Epithelial cell of prostate (primary cell): ENCODE data around the gene ADGRF1.
"Not testable (repeated sequence)": the region's sequence is repeated elsewhere in the genome, so short reads cannot be mapped to it uniquely, and the experiment has no call there.

ENCODE experiments used
- DNase-seq: peaks from one replicate; pipeline ENCODE4 v3.0.0-alpha.2; 2011; ENCODE audit warnings: low read depth, low spot score
- H3K27ac ChIP-seq: fragments of 450-650 bp; 2 replicates; pipeline ENCODE4 v1.5.1; 2017; ENCODE audit warnings: mild to moderate bottlenecking

The ADGRF1 gene

GRCh38 chr6:47027315-47027714 lies 14.8 kb downstream of the ADGRF1 start:
- DNase-seq, result no peak
- no peak overlapping the region for H3K27ac ChIP-seq

DNA sequence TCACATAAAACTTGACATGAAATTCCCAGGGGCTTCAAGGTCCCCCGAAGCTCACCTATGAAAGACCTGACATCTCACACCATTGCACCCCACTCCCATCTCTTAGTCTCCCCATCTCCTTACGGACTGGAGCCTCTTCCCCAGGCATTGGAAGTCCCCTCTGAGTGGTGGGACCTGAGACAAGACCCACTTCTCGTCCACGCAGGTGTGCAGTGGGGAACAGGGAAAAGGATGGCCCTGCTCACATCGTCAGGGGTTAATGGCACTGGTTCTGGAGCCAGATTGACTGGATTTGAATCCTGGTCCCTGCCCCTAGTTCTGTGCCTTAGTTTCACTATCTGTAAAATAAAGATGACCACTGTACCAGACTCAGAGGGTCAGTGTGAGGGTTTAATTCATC lies 15.5 kb downstream of the ADGRF1 start:
- H3K27ac ChIP-seq, result no peak overlapping the region
- DNase-seq, result no peak

DNA sequence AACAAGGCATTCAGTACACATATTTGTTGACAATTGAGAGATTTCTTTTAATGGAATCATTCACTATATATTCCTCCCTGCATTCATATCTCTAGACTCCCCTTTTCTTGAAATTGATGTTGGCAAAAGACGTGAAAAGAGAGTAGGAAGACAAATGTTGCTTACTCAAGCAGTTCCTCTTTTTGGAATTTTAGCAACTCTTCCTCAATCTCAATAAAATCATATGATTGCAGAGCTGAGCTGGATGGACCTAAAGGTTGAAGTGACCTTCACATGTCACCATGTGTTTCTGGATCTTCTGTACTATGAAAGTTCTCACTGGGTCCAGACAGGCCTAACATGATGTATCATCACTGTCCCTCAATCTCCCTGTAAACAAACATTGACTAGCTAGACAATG lies 18.6 kb downstream of the ADGRF1 start:
- H3K27ac ChIP-seq, result no peak overlapping the region
- DNase-seq, result no peak

- no peak for DNase-seq
- H3K27ac ChIP-seq, result no peak overlapping the region
Measured at GRCh38 chr6:47022191-47022590, 19.9 kb downstream of the ADGRF1 start.

DNA sequence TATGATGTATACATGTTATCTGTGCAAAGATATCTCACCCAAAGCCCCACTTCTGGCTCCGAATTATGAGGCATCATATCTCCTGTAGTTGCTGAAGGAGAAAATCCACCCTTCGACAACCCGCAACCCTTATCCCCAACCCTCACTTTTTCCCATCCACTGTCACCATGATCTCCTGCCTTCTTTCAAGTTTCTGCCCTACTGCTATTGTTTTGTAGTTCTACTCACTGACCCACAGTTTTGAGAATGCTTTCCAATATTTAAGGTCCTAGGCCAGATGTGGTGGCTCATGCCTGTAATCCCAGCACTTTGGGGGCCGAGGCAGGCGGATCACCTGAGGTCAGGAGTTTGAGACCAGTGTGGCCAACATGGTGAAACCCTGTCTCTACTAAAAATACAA lies 22.2 kb downstream of the ADGRF1 start:
- DNase-seq, result no peak
- no peak overlapping the region for H3K27ac ChIP-seq

DNA sequence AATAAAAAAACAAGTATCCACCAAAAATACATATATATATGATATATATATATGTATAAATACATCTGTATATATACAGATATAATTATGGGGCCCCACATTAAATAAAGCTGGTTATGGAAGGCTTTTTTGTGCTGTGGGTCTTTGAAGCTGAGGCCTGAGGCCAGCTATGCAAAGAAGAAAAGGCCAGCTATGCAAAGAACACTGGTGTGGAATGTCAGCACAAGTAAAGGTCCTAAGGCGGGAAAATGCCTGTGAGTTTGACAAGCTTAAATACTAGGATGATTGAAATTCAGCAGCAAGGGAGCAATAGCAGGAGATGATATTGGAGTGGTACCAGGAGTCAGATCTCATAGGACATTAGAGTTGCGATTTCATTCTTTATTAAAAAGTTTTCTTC lies 25.2 kb downstream of the ADGRF1 start:
- no peak for DNase-seq
- H3K27ac ChIP-seq, result no peak overlapping the region

- H3K27ac ChIP-seq, result no peak overlapping the region
- no peak for DNase-seq
Measured at GRCh38 chr6:47016261-47016660, 25.9 kb downstream of the ADGRF1 start.

DNA sequence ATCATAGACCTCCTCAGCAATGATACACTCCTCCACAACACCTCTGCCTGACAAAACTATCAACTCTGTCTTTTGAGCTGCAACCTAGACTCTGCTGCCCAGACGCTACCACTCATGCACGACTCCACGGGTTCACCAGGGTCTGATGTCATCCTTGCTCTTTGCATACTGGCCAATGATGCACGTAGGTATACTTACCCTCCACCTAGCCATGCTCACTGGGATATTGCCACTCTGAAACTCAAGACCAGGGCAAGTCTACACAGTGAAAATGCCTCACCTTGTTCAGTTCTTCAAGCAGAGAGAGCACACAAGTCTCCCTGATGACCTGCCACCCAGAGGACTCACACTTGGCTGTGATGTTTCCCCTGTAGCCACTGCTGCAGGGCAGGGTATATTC lies 27.7 kb downstream of the ADGRF1 start:
- no peak for DNase-seq
- no peak overlapping the region for H3K27ac ChIP-seq

DNA sequence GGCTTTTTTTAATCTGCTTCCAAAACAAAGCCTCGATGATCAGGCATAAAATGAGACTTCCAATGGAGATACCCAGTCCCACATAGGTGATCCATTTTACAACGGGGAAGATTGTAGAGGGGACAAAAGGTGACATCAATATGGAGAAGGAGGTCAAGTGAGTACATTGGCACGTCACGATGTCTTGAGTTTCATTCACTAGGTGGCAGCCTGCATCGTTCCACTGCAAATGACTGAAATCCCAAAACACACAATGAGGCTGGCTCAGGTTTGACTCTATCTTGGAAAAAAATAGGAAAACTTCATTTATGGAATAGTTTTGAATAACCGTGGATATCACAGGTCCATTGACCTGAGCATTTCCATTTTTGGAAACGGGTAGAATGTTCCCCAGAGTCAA lies 32.5 kb downstream of the ADGRF1 start:
- DNase-seq, result no peak
- H3K27ac ChIP-seq, result no peak overlapping the region

- no peak overlapping the region for H3K27ac ChIP-seq
- no peak for DNase-seq
Measured at GRCh38 chr6:47008397-47008763, 33.8 kb downstream of the ADGRF1 start.

DNA sequence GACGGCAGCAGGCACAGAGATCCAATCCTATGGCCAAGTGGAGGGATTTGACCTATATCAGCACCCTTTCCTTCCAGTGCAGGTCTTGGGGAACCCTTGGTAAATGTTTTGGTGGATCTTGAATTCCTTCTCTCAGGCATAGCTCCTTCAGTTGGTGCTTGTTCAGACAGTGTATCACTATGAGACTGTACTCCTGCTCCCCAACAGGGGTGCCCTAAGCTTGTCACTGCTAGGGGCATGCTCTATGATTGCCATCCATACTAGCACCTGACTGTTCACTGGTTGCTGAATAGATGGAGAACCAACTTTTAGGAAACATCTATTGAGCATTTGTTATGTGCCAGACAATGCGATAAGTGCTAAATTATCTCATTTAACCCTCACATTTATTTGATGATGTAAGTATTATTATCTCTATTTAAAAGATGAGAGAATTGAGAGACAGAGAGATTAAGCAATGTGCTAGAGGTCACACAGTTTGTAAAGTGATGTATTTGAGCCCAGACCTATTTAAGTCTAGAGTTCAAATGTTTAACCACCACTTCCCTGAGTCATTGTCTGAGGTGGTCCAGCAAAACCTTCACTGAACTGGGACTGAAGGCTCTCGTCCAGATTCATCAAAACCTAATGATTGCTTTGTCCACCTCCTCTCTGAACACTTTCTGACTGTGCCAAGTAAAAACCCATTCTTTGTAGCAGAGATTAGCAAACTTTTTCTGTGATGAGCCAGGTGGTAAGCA lies 34.3 kb downstream of the ADGRF1 start:
- no peak for DNase-seq
- no peak overlapping the region for H3K27ac ChIP-seq

GRCh38 chr6:47005486-47005885 lies 36.6 kb downstream of the ADGRF1 start:
- H3K27ac ChIP-seq, result no peak overlapping the region
- no peak for DNase-seq

DNA sequence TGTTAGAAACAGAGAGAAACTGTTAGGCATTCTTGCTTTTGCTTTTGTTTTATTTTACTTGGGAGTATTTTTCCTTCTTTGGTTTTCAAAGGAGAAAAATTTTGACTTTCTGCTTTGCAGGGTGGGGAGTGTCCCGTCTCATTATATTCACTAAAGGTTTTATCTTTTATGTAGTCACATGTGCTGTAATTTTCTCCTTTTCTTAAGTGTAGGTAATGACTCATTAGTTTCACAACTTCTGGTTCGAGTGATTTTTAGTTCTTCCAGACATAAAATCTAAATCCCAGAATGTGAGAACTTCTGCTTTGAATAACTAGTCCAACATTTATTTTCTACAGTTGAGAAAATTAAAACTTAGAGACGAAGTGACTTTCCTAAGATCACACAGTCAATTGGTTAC lies 37.7 kb downstream of the ADGRF1 start:
- no peak overlapping the region for H3K27ac ChIP-seq
- DNase-seq, result no peak

- DNase-seq, result no peak
- no peak overlapping the region for H3K27ac ChIP-seq
Measured at GRCh38 chr6:47000842-47001241, 41.3 kb downstream of the ADGRF1 start.

DNA sequence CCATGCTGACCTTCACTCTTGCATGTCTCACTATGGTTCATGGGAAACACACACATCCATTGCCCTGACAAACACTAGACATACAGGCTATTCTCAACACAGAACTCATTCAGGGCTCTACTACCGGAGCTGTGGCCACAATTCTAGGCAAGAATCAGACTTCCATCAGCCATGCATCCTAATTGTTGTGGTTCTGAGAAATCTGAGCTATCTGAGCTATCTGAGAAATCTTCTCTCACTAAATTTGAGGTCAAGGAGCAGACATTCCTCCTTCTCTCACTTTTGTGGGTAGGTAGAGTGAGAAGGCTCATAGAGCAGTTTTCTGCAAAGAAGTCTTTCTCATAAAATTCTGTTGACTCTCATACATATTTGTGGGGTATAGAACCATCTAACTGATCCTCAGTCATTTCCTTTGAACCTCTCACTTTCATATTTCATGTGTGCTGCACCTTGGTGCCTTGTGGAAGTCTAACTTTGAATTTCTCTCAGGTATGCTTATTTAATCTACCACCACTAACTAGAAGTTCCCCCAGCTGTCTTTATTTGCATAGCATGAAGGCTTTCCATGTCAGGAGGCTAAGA lies 43.6 kb downstream of the ADGRF1 start:
- DNase-seq, result no peak
- H3K27ac ChIP-seq, result no peak overlapping the region

DNA sequence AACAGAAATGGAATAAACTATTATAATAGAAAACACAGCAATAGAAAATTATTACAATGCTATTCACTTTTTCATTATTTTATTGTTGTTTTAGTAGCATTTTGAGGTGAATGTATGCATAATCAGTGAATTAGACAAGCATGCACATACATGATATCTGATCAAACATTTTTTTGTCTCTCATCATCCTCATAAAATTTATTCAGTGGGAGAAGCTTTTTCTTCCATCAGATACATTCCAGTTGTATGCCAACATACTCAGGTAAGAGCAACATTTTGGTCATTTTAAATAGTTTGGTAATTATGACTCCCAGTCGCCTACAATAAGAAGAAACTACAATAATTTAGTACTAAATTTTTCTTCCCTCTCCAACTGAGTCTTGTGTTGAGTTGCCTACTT lies 44.5 kb downstream of the ADGRF1 start:
- no peak overlapping the region for H3K27ac ChIP-seq
- DNase-seq, result no peak

DNA sequence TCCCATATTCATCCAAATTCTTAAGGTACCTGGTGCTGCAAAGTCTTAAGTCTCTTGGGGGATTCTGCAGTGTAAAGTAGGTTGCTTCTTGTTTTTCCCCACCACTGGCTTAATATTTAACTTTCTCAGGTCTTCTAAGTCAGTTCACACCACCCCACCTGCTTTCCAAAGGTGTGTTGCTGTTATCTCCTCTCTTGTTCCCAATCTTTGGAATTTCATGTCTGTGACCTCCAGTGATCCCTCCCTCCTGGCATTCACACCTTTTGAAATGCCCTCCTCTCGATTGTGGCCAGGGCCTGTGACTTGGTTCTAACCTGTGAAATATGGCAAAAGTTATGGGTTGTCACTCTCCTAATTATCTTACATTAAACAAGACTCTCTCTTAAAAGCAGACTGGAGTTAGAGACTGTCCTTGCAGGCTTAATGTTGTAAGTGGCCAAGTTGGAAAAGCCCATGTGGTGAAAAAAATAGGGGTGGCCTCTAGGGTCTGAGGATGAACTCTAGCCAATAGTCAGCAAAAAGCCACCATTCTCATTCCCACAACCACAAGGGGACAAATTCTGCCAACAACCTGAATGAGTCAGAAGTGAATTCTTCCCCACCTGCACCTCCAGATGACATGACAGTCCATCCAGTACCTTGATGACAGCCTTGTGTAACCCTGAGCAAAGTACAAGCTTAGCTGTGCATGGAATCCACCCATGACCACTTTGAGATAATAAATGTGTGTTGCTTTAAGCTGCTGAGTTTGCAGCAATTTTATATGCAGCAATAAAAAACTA lies 45.1 kb downstream of the ADGRF1 start:
- no peak overlapping the region for H3K27ac ChIP-seq
- DNase-seq, result no peak

DNA sequence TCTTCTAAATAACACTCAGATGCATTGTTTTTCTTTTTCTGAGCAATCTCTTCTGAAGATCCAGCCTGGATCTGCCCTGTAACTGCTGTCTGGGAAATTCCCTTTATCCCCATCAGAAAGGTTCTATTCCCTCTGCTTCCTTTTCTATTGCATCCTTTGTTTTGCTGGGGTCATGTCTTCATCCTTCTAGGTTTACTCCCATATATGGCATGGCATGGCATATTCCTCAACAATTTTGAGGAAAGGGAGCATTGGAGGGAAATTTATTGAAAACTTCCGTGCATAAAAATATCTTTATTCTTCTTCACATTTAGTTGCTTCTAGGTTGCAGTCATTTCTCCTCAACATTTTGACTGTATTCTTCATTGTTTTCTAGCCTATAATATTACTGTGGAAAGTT lies 47.2 kb downstream of the ADGRF1 start:
- DNase-seq, result no peak
- no peak overlapping the region for H3K27ac ChIP-seq

DNA sequence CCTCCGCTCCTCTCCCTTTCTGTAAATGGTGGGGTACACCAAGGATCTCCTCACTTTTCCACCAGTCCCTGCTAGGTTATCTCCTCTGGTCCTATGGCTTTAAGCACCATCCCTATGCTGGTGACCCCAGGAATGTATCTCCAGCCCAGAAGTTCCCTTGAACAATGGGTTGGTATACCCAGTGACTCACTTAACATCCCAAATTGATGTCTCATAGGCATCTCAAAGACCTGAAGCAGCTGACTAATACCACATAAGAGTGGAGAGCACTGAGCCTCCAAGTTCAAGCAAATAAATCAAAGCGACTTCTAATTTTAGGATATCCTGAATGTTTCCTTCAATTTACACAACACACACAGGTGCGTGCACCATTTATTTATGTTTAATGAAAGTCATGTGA lies 48.3 kb downstream of the ADGRF1 start:
- peak; percentile 88 for DNase-seq
- peak overlapping the region; percentile 57 for H3K27ac ChIP-seq

- not testable (repeated sequence) for DNase-seq, H3K27ac ChIP-seq
Measured at GRCh38 chr6:46992391-46992790, 49.7 kb downstream of the ADGRF1 start.

GRCh38 chr6:46990818-46991510 lies 51.2 kb downstream of the ADGRF1 start:
- DNase-seq, result not testable (repeated sequence)

More at GRCh38 chr6:46990818-46991510, 51.2 kb downstream of the ADGRF1 start:
- H3K27ac ChIP-seq, result not testable (repeated sequence)
